Activated CD4-positive, CD25-positive, alpha-beta regulatory T cell treated with anti-CD3 and anti-CD28 coated beads, Interleukin-2, amount 50 U/mL, for 72 hours (primary cell): ENCODE measurements around the gene LMCD1.

Source experiments
- DNase-seq: peaks from one replicate; pipeline ENCODE4 v3.0.0; 2021

LMCD1 gene, protein sequence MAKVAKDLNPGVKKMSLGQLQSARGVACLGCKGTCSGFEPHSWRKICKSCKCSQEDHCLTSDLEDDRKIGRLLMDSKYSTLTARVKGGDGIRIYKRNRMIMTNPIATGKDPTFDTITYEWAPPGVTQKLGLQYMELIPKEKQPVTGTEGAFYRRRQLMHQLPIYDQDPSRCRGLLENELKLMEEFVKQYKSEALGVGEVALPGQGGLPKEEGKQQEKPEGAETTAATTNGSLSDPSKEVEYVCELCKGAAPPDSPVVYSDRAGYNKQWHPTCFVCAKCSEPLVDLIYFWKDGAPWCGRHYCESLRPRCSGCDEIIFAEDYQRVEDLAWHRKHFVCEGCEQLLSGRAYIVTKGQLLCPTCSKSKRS

DNA sequence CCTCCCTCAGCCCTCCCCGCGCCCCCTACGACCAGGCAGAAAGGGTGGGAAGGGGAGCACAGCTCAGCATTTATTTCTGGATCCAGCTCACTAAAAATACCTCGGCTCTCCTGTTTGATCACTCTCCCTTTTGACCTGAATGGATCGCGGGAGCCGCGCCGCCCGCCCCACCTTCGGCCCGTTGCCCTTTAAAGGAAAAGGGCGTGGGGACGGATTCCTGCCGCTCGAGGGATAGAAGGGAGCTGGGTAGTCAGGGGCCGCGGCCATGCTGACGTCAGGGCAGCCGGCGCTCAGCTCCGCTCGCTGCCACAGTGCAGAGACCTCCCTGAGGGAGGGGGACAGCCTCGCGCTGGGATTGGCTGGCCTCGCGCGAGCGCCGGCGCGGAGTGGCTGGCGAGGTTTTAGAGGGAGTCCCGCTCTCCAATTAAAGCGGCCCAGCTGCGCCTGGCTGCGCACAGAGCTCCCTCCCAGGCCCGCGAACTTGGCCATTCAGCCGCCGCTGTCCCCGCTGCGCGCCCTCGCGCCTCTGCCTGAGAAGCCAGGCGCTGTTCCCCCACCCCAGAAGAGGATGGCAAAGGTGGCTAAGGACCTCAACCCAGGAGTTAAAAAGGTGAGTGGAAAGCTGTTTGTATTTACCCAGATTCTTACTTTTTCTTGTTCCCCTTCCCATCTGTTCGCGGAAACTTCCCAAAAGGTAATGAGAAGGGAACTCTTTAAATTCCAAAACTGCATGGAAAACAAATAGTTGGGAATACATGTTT, at the start of gene LMCD1:
Gene LMCD1, plus strand, starts transcription at position 453 of the 761 bp plus-strand sequence. Its CDS starts 116 bp downstream, at position 569.
- DNase-seq = peak; percentile 74

DNA sequence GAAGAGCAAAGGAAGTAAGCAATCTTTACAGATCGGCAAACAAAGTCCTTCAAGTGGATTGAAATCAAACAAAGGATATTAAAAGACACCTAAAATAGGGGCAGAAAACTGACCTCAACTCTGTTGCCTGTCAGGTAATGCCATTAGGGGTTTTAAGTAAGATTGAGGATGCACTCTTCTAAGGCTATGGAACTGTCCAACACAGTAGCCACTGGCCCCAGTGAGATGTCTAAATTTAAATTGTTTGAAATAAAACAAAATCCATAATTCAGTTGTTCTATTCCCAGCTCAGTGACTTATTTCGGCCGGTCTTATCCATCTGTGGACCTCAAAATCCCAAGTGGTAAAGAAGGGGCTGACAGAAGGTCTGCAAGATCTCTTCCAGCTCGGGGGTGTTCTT, 49.5 kb upstream of the LMCD1 start:
- DNase-seq = no peak

DNA sequence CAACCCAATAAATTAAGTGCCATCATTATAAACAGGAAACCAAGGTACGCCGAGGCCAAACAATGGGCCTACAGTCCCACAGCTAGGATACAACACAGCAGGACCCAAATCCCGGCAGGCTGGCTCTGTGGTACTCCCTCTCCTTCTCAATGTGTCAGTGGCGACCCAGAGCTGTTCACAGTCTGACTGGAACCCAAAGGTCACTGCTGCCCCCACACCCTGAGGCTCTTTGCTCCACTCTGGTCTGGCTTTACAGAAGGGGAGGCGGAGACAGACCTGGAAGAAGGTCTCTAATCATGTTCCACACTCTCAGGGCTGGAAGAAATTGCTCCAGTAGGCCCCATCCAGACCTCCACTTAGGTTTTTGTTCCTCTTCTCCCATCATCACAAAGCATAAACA, 48.5 kb upstream of the LMCD1 start:
- no peak for DNase-seq

DNA sequence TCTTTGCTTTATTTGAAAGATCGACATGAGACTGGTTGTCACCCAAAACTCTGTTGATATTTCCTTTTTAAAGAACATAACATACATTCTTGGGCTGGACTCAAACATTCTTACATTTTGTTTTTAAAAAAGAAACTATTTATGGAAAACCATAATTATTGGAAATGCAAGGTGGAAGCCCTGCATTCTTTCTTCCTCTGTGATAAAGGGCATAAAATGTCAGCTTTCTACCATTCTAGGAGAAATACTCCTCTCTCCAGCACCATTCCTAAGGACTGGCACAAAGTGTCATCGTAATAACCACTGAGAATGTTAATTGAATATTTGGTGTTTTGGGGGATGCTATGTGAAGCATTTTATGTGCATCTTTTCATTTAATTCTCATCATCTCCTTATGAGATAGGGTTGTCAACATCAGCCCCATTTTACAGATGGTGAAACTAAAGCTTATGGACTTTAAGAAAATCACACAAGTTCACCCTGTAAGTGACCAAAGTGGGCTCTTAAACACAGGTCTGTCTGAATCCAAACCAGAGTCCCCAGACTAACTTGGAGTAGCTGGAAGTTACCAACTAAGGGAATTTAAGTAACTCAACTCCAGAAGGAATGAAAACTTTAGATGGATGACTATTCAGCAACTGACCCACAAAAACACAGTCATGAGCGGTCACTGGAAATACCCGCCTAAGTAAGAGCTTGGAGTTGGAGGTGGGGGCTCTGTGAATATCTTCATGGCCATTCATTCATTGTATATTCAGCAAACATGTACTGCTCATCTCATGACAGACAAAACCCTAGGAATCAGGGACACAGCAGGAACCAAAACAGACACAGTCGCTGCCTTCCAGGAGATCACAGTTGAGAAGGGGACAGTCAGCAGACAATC, 45.9 kb upstream of the LMCD1 start:
- DNase-seq = no peak

DNA sequence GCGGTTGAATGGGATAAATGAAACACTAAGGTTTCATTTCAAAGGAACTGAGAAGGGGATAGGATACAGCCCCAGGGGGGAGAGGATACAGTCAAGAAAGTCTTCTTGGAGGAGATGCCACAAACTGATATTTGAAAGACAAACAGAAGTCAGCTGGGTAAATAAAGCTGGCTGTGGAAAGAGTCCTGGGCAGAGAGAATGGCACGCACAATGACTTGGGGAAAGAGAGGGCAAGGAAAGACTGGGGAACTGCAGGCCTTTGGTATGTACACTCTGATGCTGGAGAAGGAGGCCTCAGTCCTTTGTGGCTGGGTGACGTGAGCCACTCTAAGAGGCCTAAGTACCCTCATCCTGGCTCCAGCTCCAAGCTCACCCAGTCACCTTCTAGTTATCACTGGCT, 45.2 kb upstream of the LMCD1 start:
- DNase-seq = no peak

DNA sequence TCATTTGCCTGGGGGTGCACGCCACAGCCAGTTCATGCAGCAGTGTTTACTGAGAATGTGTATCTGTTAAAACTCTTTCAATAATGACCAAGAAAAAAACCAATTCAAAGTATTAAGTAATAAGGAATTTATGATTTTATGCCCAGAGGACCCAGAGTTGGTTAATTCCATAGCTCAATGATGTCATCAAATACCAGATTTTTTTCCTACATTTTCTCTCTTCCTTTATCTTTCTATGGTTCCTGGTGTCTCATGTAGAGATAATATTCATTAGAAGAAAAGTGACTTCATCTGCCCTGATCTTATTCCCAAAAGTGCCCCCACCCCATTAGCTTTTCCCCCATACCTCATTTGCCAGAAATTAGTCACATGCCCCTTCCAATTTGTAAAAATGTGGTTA, 44.6 kb upstream of the LMCD1 start:
- no peak for DNase-seq

DNA sequence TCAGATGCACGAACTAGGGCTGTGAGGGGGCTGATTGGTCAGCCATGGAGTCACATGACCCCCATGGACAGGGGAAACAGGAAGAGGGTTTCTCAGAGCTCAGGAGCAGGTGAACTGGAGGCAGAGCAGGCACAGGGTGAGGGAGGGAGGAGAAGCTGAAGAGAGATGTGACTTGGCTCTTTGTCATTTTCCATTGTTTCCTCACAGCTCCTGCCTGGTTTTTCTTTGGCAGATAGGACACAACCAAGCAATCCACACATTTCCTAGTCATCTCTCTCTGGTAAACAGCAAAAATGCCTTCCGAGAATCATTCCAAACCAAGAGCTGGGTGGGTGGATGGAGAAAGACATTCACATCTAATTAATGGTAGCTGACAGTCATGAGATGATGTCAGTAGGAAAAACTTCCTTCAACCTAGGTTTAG, 43.4 kb upstream of the LMCD1 start:
- DNase-seq = no peak

DNA sequence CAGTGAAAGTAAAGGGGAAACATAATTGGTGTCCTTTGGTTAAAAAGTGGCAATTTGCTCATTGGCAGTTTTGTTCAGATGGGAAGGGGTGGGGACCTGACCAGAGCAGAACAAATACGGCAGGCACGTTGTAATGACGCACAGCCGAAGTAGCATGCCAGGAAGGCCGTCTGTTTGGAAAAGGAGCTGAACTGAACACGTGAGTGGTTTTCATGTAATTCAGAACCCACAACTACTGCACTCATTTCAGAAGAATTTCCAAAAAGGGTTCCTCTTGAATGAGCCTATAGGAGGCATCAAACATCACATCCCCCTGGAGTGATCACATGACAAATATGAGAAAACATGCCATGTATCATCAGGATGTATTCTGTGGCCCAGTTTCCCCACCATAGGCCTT, 42.9 kb upstream of the LMCD1 start:
- DNase-seq = no peak

DNA sequence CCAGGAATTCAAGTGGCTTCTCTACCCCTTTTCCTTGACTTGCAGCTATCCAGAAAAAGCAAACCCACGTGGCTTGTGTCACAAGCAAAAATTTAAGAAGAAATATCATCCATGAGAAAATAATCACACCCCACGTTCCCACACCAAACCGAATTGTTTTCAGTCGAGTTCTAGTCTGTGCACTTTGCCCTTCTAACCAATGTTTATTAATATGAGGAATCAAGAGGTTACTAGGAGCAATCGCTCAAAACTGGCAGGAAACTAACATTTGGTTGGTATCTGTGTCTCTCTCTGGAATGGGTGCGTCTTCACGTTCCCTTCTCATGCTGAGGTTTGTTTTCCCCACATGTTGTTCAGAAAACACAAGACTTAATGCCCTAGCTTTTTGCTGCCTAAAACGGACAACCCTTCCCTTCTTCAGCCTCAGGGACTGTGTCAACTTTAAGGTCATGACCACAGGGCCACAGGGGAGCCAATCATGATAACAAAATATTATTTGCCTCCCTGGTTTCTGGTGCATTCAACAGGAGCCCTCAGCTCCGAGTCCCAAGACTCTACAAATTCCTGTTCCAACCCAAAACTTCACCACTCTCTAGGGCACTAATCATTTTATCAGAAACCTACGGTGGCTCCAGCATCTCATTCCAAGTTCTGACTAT, 41.4 kb upstream of the LMCD1 start:
- DNase-seq = no peak

DNA sequence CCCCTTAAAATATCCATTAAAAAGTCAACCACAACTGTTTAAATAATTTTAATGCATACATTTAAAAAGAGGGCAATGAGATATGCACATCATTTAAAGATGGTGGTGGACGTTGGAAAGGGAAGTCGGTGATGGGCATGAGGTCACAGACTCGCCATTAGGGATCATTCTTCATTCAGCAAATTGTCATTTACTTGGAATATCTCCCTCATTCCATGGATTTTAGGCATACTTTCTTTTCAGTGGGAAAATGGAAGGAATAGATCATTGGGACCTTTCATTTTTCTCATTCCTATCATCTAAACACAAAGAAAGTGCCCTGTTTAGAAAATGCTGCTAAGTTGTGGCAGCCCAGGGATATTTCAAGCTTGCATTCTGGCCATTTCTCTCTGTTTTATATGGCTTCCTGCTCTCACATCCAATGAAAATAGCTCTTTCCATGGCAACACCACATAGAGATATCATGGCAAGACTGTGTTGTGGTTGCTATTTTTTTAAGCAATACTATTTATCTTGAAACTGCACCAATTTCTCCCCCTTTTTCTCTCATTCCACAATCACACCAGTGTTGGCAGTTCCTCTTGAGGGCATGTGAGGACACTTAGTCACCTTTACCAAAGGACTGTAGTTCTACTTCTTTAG, 40.7 kb upstream of the LMCD1 start:
- DNase-seq = no peak

DNA sequence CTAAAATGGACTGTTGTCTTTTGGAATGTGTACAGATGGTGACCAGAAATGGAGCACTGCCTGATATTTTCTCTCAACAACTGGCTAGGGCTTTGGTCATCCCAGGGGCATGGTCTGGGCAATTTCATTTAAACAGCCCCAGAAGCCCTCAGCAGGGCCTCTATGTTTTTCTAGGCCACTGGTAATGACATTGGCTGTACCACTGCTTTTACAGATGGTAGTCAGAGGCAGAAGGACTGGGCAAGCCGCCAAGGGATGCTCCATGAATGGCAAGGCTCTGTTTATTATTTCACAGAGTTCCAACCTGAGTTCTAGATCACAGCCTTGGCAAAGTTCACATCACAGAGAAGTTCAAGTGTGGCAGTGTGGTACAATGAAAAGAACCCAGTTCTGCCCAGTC, 37.0 kb upstream of the LMCD1 start:
- DNase-seq = no peak

DNA sequence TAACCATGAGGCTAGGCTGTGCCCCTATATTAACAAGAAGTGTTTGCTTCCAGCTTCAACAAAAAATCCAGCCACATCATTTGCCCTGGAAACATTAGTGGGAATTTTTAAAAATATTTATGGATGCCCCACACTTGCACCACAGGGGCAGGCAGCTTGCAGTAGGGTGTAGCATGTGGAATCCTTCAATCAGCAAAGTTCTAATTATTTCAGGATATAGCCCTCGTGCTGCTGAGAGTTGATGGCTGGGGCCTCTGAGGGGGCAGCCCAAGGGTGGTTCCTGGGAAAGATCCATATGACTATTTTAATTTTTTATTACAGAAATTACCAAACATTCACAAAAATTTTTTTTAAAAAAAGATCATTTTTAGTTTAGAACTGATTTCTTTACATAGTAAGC, 35.1 kb upstream of the LMCD1 start:
- DNase-seq = no peak

DNA sequence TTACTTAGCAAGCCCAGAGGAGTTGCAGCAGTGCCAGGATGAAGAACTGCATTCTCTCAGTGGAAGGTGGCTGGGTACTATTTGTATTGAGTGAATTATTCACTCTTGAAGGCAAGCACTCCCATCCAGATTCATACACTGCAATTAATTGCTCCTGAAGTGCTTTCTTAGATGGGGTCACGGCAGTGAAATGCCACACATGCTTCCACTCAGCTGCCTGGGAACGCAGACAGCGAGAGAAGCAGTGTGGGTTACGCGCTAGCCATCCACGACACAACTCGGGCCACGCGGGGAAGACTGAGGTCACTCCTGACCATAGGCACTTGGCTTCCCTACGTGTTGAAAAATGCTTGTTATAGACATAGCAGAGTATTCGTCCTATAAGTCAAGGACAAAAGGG, 30.8 kb upstream of the LMCD1 start:
- no peak for DNase-seq

DNA sequence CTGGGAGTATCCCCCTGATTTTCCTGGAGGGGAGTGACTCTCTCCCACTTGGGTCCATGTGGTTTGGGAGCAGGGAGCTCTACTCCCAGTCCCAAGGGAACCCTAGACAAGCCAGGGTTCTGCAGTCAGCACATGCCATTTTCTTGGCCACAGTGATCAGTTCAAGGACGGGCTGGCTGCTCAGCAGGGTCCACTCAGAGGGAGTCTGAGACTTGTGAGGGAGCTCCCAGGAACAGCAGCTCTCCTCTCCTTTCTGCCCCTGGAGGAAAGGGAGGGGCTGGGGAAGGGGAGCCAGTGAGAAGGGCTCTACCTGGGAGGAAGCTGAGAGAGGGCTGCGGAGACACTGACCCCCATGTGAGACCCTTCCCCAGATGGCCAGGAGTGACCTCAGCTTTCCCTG, 29.1 kb upstream of the LMCD1 start:
- DNase-seq = no peak

DNA sequence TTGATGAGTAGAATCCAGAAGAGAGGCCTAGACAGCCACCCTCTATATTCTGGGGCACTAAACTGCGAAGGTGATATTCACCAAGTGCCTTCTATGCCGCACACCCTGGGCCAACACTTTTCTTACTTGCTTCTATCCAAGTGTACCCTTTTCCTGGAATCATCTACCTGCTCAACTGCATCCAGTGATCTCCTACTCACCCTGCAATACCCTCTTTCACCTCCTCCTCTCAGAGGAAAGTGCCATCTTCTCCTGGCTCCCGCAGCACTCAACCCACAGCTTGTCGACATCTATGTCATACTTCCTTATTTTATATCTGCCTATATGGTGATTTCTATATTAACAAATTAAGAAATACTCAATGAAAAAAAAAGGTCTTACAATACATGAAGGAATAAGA, 28.6 kb upstream of the LMCD1 start:
- no peak for DNase-seq

DNA sequence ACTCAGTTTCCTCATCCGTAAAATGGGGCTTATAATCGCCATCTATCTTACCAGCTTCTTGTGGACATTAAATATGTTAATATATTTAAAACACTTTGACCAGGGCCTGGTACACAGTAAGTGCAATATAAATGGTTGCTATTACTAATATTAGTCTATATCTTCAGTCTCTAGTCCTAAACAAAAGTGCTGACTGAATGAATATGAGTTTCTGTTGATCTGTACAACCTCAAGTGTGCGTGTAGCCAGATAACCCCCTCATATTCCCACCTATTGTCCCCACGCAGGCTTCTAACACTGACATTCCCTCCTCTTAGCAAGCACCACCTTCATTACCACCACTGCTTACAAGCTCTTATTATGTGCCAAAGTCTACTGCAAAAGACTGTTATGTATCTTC, 27.6 kb upstream of the LMCD1 start:
- no peak for DNase-seq

DNA sequence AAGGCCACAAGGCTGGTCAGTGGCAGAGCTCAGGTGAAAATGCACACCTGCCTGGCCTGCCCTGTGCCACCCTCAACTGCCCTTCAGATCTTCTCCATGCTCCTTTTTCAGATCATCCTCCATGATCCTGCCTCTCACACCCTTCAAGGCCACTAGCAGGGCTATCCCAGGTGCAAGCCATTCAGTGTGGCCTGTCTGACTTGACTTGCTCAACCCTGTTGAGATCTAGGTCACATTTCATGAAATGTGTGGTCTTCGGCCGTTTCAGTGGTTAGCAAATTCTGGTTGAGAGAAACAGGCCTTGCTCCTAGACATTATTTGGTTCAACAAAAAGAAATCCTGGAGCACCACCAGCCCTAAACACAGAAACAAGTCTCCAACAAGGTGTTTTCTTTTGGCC, 26.6 kb upstream of the LMCD1 start:
- no peak for DNase-seq

DNA sequence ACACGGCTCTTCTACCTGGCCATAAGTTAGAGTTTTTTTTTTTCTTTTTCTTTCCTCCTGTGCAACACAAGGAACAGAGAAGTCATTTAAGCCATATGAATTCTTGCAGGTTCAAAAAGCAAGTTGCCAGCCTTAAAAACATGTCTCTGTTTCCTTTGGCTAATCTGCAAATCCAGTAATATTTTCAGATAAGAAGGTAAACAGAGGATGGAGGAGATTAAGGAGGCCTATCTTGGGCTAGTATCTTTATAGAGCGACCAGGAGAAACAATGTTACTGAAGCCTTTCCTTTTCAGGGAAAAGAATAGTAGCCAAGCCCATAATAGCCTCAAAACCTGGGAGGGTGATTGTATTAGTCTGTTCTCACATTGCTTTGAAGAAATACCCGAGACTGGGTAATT, 20.9 kb upstream of the LMCD1 start:
- no peak for DNase-seq

DNA sequence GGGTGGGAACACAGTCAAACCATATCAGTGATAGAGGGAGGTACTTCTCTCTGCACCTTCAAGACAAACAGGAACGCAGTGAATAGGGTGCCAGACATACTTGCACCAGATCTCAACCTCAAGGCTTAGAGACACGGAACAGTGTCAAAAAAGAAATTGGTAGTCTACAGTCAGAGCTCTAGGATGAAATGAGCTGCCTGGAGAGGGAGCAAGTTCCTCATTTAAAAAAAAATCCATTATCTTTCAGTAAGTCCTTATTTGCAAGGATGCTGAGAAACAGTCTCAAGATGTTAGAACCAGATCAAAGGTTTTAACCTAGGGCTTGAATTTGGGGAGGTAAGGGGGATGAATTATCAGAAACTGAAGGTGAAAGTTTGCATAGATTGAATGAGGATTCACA, 20.2 kb upstream of the LMCD1 start:
- no peak for DNase-seq

DNA sequence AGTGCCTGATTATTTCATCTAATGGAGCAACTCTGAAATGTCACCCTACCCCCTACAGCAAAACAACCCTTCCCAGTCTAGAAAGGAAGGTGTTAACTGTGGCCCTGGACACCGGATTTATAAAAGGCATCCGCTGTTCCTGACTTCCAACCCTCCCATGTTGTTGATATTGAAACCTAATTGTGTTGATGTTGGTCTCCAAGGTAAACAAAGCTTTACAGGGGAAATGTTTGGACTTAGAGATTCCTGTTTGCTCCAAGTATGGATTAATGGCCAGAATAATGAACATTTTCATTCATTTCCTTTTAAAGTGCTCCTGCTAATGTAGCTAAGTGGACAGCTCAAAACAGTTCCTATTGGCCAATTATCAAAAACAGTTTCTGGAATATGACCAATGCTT, 19.4 kb upstream of the LMCD1 start:
- no peak for DNase-seq

DNA sequence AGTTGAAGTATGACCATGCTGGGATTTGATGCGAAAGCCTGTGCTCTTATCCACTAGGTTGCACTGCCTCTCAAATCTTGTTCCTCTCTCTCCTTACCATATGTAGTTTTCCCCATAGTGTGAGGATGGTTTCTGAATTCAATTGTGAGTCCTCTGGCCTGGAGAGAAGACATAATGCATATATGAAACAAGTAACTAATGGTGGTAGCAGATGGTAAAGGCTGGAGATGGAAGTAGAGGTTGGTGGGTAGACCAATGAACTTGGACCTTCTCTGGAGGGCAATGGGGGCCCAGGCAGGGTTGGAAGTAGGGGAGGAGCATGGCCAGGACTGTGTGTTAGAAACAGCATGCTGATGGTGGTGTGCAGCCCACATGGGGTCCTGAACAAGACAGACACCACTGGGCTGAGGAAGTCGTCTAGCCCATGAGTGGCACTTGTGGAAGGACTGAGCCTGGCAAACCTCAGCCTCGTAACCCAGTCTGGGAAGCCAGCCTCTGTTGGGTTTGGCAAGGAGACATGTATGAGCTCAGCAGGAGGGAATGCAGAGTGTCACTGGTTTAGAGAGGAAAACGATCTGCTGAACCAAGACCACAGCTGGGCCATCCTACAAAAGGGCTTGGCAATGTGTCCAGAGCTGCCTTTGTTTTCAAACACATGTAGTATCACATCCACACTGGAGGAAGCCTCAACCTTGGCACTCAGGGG, 18.5 kb upstream of the LMCD1 start:
- DNase-seq = no peak
